GM06990 (cell line): ENCODE data around the gene HNRNPM.

Experiments used
- DNase-seq: peaks from one replicate; pipeline ENCODE4 v3.0.0-alpha.2; 2011; ENCODE audit not compliant: insufficient read length; ENCODE audit errors: extremely low read depth
- H3K27me3 ChIP-seq: replicated peaks from 2 replicates; pipeline ENCODE4 v1.6.0; 2011; ENCODE audit warnings: low read length; ENCODE audit not compliant: control insufficient read depth, insufficient read depth
- H3K36me3 ChIP-seq: 2 replicates; pipeline ENCODE4 v1.5.1; 2011; ENCODE audit warnings: low read length; ENCODE audit not compliant: control insufficient read depth, insufficient read depth
- H3K4me3 ChIP-seq: replicated peaks from 2 replicates; pipeline ENCODE4 v1.5.1; 2011; ENCODE audit warnings: low read depth, mild to moderate bottlenecking, control low read depth, low read length
- CTCF ChIP-seq: IDR thresholded peaks from 2 replicates; pipeline ENCODE4 v1.5.1; 2011; ENCODE audit warnings: low read length, control low read depth, mild to moderate bottlenecking, inconsistent platforms; ENCODE audit not compliant: insufficient read depth, poor library complexity, severe bottlenecking

Gene HNRNPM

GRCh38 chr19:8486661-8487136 lies 41.9 kb downstream of the HNRNPM start:
- no peak for DNase-seq
- no peak overlapping the region for H3K4me3 ChIP-seq
- peaks cover 52% of the 10 kb centered on the region for H3K36me3 ChIP-seq
- TF ChIP-seq CTCF = no peak
- H3K27me3 ChIP-seq = no peaks in the 10 kb centered on the region

- Histone ChIP-seq H3K4me3 (no peak overlapping the region), H3K27me3 (no peaks in the 10 kb centered on the region), H3K36me3 (peaks cover 50% of the 10 kb centered on the region)
- TF ChIP-seq CTCF = no peak
- no peak for DNase-seq
Observed at GRCh38 chr19:8487137-8487851, 42.5 kb downstream of the HNRNPM start.

- no peak for TF ChIP-seq CTCF
- Histone ChIP-seq H3K4me3 (no peak overlapping the region), H3K27me3 (no peaks in the 10 kb centered on the region), H3K36me3 (peaks cover 45% of the 10 kb centered on the region)
- DNase-seq = no peak
Observed at GRCh38 chr19:8488365-8488764, 43.6 kb downstream of the HNRNPM start.

- peaks cover 38% of the 10 kb centered on the region for H3K36me3 ChIP-seq
- H3K27me3 ChIP-seq = no peaks in the 10 kb centered on the region
- TF ChIP-seq CTCF = no peak
- H3K4me3 ChIP-seq = no peak overlapping the region
- DNase-seq = no peak
Observed at GRCh38 chr19:8489561-8490394, 45.0 kb downstream of the HNRNPM start.

GRCh38 chr19:8490395-8490760 lies 45.6 kb downstream of the HNRNPM start:
- no peak for DNase-seq
- Histone ChIP-seq H3K27me3 (no peaks in the 10 kb centered on the region), H3K4me3 (no peak overlapping the region), H3K36me3 (peaks cover 32% of the 10 kb centered on the region)
- no peak for TF ChIP-seq CTCF
